Psoas muscle (tissue), 8 donors: ENCODE results near the gene ID3. TPM values are rescaled to one million over a fixed set of nuclear protein-coding genes. Genes with fewer than 3 reads are reported as not detected.

Experiments
- ATAC-seq, 4 donors: fragments of 200-7000 bp; cut with Tn5 transposase; one replicate each; pipeline ENCODE4 v1.9.1; 2020; ENCODE audit warnings: moderate library complexity in 3 of 4, mild to moderate bottlenecking in 2 of 4
- DNase-seq, 2 donors: peaks; one replicate each; pipeline ENCODE4 v3.0.0-alpha.2; 2020
- H3K27ac ChIP-seq: fragments of 200-600 bp; one replicate; pipeline ENCODE4 v1.8.0; 2022
- H3K27me3 ChIP-seq, 3 donors: fragments of 200-600 bp in 1 of 3; one replicate each; pipeline versions ENCODE4 v1.6.1 to v1.8.0; 2013 to 2022; ENCODE audit warnings: low read length in 2 of 3, mild to moderate bottlenecking in 2 of 3, moderate library complexity in 1 of 3; ENCODE audit not compliant: insufficient read depth in 3 of 3
- H3K36me3 ChIP-seq, 2 donors: fragments of 200-600 bp in 1 of 2; one replicate each; pipeline versions ENCODE4 v1.6.1 to v1.8.0; 2013 to 2022; ENCODE audit warnings: low read depth in 1 of 2, mild to moderate bottlenecking in 1 of 2, moderate library complexity in 1 of 2; ENCODE audit not compliant: insufficient read depth in 1 of 2
- H3K4me1 ChIP-seq: fragments of 200-600 bp; one replicate; pipeline ENCODE4 v1.8.0; 2022
- H3K4me3 ChIP-seq: fragments of 200-600 bp; one replicate; pipeline ENCODE4 v1.8.0; 2022; ENCODE audit warnings: mild to moderate bottlenecking
- H3K9me3 ChIP-seq: fragments of 200-600 bp; one replicate; pipeline ENCODE4 v1.8.0; 2022
- CTCF ChIP-seq: fragments of 200-600 bp; IDR thresholded peaks from one replicate; pipeline ENCODE4 v1.8.0; 2022; ENCODE audit warnings: antibody characterized with exemption
- WGBS, 3 donors: extraction: QIAGEN DNeasy Blood & Tissue Kit; methylation state at CpG; one replicate each; pipeline versions ENCODE4 v1.1.6 to v1.1.7; 2013; 5-methylcytosine and 5-hydroxymethylcytosine counted together
- intact Hi-C, 2 donors: fragments of 100-400 bp; cut with DNase I; formaldehyde crosslinking; loops; one replicate each; pipeline versions ENCODE4 v1.11.0 to v1.14.2; 2022
- polyA plus RNA-seq, 3 donors: library from polyadenylated mRNA; stranded (reverse); fragments of 200-250 nt; gene quantifications; one replicate each; pipeline ENCODE4 v1.2.3, GENCODE V29; 2013
- total RNA-seq, 4 donors: library from RNA; stranded (reverse); fragmentation: NEBNext Ultra II Directional in 2 of 4; extraction: Animal tissue kit (Norgen Biotek cat#: 25700) in 2 of 4; gene quantifications; one replicate each; pipeline versions ENCODE4 v1.2.1 to v1.2.4, GENCODE V29; 2021 to 2023
- donor health status: healthy with polysubstance abuse.
- donor health status: DM: no; HTN: no; CAD: no; lungs with moderate emphysema.
- donor health status: Bipolar disorder and iron deficiency.
- donor health status: healthy.
- donor health status: DM: yes; HTN: yes; CAD: no.
- donor health status: DM: no; HTN: no; CAD: no.
- donor health status: DM: no; HTN: no; CAD: no.
- donor health status: DM: yes; HTN: yes; CAD: no.

Gene ID3
- total and polyA plus RNA-seq, 7 donors = 17.8 to 126 (median 66.8) TPM

DNA sequence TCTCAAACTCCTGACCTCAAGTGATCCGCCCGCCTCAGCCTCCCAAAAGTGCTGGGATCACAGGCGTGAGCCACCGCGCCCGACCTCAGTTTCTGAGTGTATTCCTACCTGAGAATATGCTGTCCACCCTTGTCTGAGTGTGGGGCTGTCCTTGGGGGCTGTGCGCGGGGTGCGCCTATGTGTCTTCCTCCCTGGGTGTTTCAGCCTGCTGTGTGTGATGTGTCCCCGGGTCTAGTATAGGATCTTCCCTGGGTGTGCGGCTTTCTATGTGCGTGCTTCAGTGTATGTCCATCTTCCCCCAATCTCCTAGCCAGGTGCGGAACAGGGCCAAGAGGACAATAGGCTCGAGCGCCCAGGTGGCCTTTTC is 8.3 kb upstream of the ID3 start:
- WGBS, 3 donors = 68 to 75% (median 68%) methylated on average over 12 to 15 of the region's 15 CpGs
- Histone ChIP-seq H3K4me3 (peak overlapping the region; percentile 83), H3K4me1 (peaks cover 17% of the 10 kb centered on the region), H3K27me3 (peaks cover 0 to 4% (median 0%) of the 10 kb centered on the region in 3 donors), H3K36me3 (no peaks in the 10 kb centered on the region), H3K9me3 (no peaks in the 10 kb centered on the region), H3K27ac (peak overlapping the region; percentile 75)
- intact Hi-C loops = no loop called here
- no peak for TF ChIP-seq CTCF
- DNase-seq (no peak), ATAC-seq (peak; percentile 7 to 26 (median 12))

DNA sequence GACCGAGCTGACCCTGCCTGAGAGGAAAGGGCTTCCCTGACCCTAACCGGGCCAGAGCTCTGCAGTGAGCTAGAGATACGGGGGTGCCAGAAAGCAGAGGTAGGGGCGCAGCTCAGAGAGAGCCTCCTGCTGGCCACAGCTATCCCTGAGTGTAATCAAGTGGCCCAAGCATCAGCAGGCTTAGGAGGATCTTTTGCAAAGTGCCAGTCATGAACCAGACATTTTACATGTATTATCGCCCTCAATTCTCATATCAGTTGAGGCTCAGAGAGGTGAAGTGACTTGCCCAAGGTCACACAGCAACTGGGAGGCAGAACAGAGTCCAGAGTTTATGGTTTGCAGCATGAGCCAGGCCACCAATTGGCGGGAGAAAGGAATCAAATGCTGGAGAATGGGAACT is 7.0 kb upstream of the ID3 start:
- Histone ChIP-seq H3K9me3 (no peaks in the 10 kb centered on the region), H3K27me3 (peaks cover 0 to 4% (median 0%) of the 10 kb centered on the region in 3 donors), H3K4me1 (peaks cover 28% of the 10 kb centered on the region), H3K27ac (no peak overlapping the region), H3K4me3 (no peak overlapping the region), H3K36me3 (no peaks in the 10 kb centered on the region)
- TF ChIP-seq CTCF = no peak
- intact Hi-C loops = no loop called here
- no peak for DNase-seq
- 82 to 86% (median 85%) methylated on average over 6 of the region's 6 CpGs for WGBS, 3 donors
- ATAC-seq = no peak

- ATAC-seq (no peak), DNase-seq (no peak)
- 84 to 91% (median 90%) methylated on average over 3 of the region's 3 CpGs for WGBS, 3 donors
- Histone ChIP-seq H3K4me3 (no peak overlapping the region), H3K4me1 (peaks cover 33% of the 10 kb centered on the region), H3K9me3 (no peaks in the 10 kb centered on the region), H3K36me3 (no peaks in the 10 kb centered on the region), H3K27ac (no peak overlapping the region), H3K27me3 (peaks cover 0 to 4% (median 0%) of the 10 kb centered on the region in 3 donors)
- TF ChIP-seq CTCF = no peak
- intact Hi-C loops = no loop called here
Measured at GRCh38 chr1:23565776-23566175, 6.5 kb upstream of the ID3 start.

DNA sequence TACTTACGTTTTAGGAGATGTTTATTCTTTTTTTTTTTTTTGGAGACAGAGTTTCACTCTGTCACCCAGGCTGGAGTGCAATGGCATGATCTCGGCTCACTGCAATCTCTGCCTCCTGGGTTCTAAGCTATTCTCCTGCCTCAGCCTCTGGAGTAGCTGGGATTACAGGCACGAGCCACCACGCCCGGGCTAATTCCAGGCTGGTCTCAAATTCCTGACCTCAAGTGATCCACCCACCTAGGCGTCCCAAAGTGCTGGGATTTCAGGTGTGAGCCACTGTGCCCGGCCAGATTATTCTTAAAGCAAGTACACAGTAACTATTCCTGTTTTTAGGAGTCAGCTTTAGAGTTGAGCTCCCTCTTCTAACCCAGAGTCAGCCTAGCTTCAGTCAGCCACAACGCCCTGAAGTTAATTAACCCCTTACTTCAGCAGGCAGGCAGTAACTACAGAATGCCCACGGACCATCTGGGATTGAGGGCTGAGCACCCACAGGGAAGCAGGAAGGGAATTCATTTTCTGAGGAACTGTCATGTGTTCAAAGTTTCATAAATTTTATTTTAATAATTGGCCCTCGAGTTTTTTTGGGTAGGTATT is 5.3 kb upstream of the ID3 start:
- WGBS, 3 donors = 55 to 73% (median 56%) methylated on average over 10 of the region's 10 CpGs
- H3K27ac ChIP-seq = peak overlapping the region; percentile 79
- H3K27me3 ChIP-seq = peaks cover 0 to 4% (median 0%) of the 10 kb centered on the region in 3 donors
- no peak for ATAC-seq
- no peak for TF ChIP-seq CTCF
- no peak overlapping the region for H3K4me3 ChIP-seq
- no peaks in the 10 kb centered on the region for H3K9me3 ChIP-seq
- intact Hi-C loops = no loop called here
- no peak for DNase-seq
- H3K4me1 ChIP-seq = peaks cover 35% of the 10 kb centered on the region
- H3K36me3 ChIP-seq = no peaks in the 10 kb centered on the region

DNA sequence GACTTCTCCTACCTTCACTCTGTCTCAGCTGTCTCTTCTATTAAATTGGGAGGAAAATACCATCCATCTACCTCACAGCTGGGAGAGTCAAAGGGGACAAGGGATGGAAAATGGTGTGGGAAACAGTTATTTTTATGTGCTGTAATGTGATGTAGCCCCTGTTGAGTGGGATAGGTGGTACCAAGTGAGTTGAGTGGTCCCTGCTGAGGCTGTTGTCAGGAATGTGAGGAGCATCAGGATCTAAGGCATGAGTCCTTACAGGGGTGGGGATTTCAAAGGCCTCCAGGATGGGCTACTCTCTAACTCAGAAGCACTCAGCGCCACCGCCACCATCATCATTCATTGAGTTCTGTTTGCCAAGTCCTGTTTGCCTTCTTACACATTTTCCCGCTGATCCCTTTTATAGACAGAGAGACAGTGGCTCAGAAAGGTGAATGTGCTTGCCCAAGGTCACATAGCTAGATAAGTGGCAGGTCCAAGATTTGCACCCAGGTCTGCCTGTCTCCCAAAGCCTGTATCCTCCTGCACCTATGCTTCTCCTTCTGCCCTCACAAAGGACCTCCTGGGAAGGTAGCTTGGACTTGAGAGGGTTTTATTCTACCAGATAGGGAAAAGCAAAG is 4.6 kb upstream of the ID3 start:
- no peaks in the 10 kb centered on the region for H3K9me3 ChIP-seq
- 92 to 100% (median 95%) methylated on average over 3 of the region's 3 CpGs for WGBS, 3 donors
- H3K27me3 ChIP-seq = peaks cover 0 to 4% (median 0%) of the 10 kb centered on the region in 3 donors
- no peak for TF ChIP-seq CTCF
- H3K36me3 ChIP-seq = no peaks in the 10 kb centered on the region
- DNase-seq = no peak
- no peak for ATAC-seq
- peak overlapping the region; percentile 79 for H3K27ac ChIP-seq
- intact Hi-C loops = no loop called here
- peaks cover 29% of the 10 kb centered on the region for H3K4me1 ChIP-seq
- H3K4me3 ChIP-seq = no peak overlapping the region
